Kidney (tissue), 14 donors: ENCODE results near the gene DYDC2. TPM values are rescaled to one million over a fixed set of nuclear protein-coding genes. Genes with fewer than 3 reads are reported as not detected.

ENCODE experiments used
- DNase-seq, 5 donors: peaks; one replicate each; pipeline ENCODE4 v3.0.0-alpha.2; 2013 to 2020
- FAIRE-seq: peaks from 2 replicates; lab custom pipeline; 2012; peaks lifted over from hg19 to GRCh38; lab: Jason Lieb, UNC
- H3K27ac ChIP-seq, 2 donors: one replicate each; pipeline ENCODE4 v1.7.0; 2013; ENCODE audit warnings: low read depth in 2 of 2, low read length in 2 of 2, inconsistent platforms in 1 of 2
- H3K27me3 ChIP-seq: one replicate; pipeline ENCODE4 v1.7.1; 2013; ENCODE audit warnings: low read length, inconsistent platforms; ENCODE audit not compliant: control insufficient read depth, insufficient read depth
- H3K36me3 ChIP-seq, 3 donors: one replicate each; pipeline versions ENCODE4 v1.7.0 to v1.7.1; 2013; ENCODE audit warnings: low read length in 3 of 3, control low read depth in 1 of 3, inconsistent platforms in 1 of 3; ENCODE audit not compliant: insufficient read depth in 3 of 3, control insufficient read depth in 2 of 3
- H3K4me1 ChIP-seq, 3 donors: one replicate each; pipeline versions ENCODE4 v1.7.0 to v1.7.1; 2013; ENCODE audit warnings: low read length in 3 of 3, inconsistent platforms in 1 of 3, low read depth in 1 of 3; ENCODE audit not compliant: control insufficient read depth in 2 of 3, insufficient read depth in 2 of 3
- H3K4me3 ChIP-seq, 3 donors: one replicate each; pipeline versions ENCODE4 v1.7.0 to v1.8.1; 2013; ENCODE audit warnings: low read length in 3 of 3, control low read depth in 1 of 3, inconsistent platforms in 1 of 3
- H3K9ac ChIP-seq, 3 donors: one replicate each; pipeline versions ENCODE4 v1.7.0 to v1.7.1; 2013; ENCODE audit warnings: low read length in 3 of 3, control low read depth in 1 of 3, inconsistent platforms in 1 of 3
- H3K9me3 ChIP-seq, 3 donors: one replicate each; pipeline versions ENCODE4 v1.7.0 to v1.7.1; 2013; ENCODE audit warnings: low read length in 3 of 3, control low read depth in 1 of 3, inconsistent platforms in 1 of 3; ENCODE audit not compliant: control insufficient read depth in 2 of 3, insufficient read depth in 1 of 3
- intact Hi-C: fragments of 100-400 bp; cut with DNase I; formaldehyde crosslinking; loops from one replicate; pipeline ENCODE4 v1.11.1; 2022
- polyA plus RNA-seq: library from polyadenylated mRNA; stranded (reverse); fragments of 350-450 nt; fragmentation: Illumina TruSeq; extraction: RNeasy Lipid Tissue Mini Kit (QIAGEN cat#74804); gene quantifications from one replicate; pipeline ENCODE4 v1.2.3, GENCODE V29; 2014; ENCODE audit warnings: low read depth, low replicate concordance; ENCODE audit not compliant: insufficient read depth
- total RNA-seq: library from RNA; stranded (reverse); fragmentation: NEBNext Ultra II Directional; extraction: Animal tissue kit (Norgen Biotek cat#: 25700); gene quantifications from one replicate; pipeline ENCODE4 v1.2.1, GENCODE V29; 2021
- TF ChIP-seq, protein P1 (sequence below): IDR thresholded peaks from 3 replicates; pipeline ENCODE4 v1.5.1; 2012; ENCODE audit warnings: mild to moderate bottlenecking, moderate library complexity, borderline replicate concordance; ENCODE audit not compliant: insufficient read depth; ENCODE audit errors: extremely low read depth
- donor health status: control.
- donor health status: control.
- donor health status: control.
- donor health status: control.
- donor health status: control.
- donor health status: DM: yes; HTN: yes; CAD: no.
- donor health status: Normal renal cell carcinoma (clear cell type).

The DYDC2 gene
- total and polyA plus RNA-seq, 2 donors from 2014 or later = 0.22 to 0.57 TPM

DNA sequence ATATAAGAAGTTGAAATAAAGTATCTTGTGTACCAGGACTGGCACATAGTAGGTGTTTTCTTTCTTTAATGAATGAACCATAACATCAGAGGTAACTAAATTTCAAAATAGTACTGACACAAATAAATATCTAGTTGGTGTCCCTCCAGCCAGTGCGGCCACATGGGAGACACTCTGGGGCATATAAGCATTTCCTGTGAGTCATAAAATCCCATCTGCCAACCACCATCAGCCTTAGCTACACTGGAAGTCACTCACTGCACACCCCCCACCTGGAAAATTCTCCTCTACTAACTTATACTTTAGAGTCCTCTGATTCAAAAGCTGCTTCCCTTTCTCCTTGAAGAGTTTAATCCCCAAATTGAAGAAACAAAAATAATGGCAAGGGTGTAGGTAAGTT lies 32.5 kb upstream of the DYDC2 start:
- H3K27me3 ChIP-seq = no peaks in the 10 kb centered on the region
- TF ChIP-seq, protein P1, sequence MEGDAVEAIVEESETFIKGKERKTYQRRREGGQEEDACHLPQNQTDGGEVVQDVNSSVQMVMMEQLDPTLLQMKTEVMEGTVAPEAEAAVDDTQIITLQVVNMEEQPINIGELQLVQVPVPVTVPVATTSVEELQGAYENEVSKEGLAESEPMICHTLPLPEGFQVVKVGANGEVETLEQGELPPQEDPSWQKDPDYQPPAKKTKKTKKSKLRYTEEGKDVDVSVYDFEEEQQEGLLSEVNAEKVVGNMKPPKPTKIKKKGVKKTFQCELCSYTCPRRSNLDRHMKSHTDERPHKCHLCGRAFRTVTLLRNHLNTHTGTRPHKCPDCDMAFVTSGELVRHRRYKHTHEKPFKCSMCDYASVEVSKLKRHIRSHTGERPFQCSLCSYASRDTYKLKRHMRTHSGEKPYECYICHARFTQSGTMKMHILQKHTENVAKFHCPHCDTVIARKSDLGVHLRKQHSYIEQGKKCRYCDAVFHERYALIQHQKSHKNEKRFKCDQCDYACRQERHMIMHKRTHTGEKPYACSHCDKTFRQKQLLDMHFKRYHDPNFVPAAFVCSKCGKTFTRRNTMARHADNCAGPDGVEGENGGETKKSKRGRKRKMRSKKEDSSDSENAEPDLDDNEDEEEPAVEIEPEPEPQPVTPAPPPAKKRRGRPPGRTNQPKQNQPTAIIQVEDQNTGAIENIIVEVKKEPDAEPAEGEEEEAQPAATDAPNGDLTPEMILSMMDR = no peak
- no peaks in the 10 kb centered on the region for H3K4me1 ChIP-seq
- no peaks in the 10 kb centered on the region for H3K9me3 ChIP-seq
- H3K4me3 ChIP-seq = no peak overlapping the region
- intact Hi-C loops = no loop called here
- H3K9ac ChIP-seq = no peak overlapping the region
- DNase-seq (no peak), FAIRE-seq (no peak)
- H3K27ac ChIP-seq = no peak overlapping the region
- H3K36me3 ChIP-seq = no peaks in the 10 kb centered on the region

DNA sequence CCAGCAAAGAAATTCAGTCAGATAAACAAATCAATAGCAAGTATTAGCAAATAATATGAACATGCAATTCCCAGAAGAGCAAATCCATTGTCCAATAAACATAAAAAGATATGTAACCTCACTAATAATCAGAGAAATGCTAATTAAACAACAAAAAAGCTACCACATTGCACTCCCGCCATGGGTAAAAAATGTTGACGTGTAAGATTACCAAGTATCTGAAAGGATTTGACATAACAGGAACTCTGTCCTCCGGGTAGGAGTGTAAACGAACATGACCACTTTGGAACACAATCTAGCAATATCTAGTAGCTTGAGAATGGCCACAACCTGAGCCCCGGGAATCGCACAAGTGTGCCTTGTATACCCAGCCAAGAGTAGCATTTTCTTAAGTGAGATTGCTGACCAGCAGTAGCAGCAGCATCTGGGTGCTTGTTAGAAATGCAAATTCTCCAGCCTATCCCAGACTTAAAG lies 31.7 kb upstream of the DYDC2 start:
- no peak overlapping the region for H3K4me3 ChIP-seq
- no peaks in the 10 kb centered on the region for H3K9me3 ChIP-seq
- no peak overlapping the region for H3K27ac ChIP-seq
- FAIRE-seq = no peak
- H3K9ac ChIP-seq = no peak overlapping the region
- DNase-seq = no peak
- TF ChIP-seq, protein P1 = no peak
- H3K36me3 ChIP-seq = no peaks in the 10 kb centered on the region
- no peaks in the 10 kb centered on the region for H3K4me1 ChIP-seq
- no peaks in the 10 kb centered on the region for H3K27me3 ChIP-seq
- intact Hi-C loops = no loop called here

GRCh38 chr10:80333983-80334382 lies 22.6 kb upstream of the DYDC2 start:
- DNase-seq = no peak
- Histone ChIP-seq H3K27me3 (no peaks in the 10 kb centered on the region), H3K36me3 (no peaks in the 10 kb centered on the region), H3K4me1 (no peaks in the 10 kb centered on the region), H3K4me3 (no peak overlapping the region), H3K9me3 (no peaks in the 10 kb centered on the region), H3K9ac (no peak overlapping the region), H3K27ac (no peak overlapping the region)
- TF ChIP-seq, protein P1 = no peak
- intact Hi-C loops = no loop called here
- no peak for FAIRE-seq

DNA sequence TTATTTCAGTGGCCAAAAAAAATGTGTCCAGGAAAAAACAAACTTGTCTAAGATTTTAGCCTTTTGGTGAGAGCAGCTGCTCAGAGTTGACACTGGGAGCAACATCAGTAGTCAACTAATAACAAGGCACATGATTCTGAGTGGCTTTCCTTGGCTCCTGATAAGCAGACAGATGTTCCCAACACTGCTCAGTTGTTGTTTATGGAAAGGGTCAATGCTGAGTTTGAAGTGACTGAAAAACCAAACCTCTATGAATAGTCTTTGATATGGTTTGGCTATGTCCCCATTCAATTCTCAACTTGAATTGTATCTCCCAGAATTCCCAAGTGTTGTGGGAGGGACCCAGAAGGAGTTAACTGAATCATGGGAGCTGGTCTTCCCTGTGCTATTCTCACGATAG lies 12.3 kb upstream of the DYDC2 start:
- no peak for DNase-seq
- H3K4me1 ChIP-seq = no peaks in the 10 kb centered on the region
- no peaks in the 10 kb centered on the region for H3K36me3 ChIP-seq
- H3K9me3 ChIP-seq = no peaks in the 10 kb centered on the region
- TF ChIP-seq, protein P1 = no peak
- intact Hi-C loops = no loop called here
- no peaks in the 10 kb centered on the region for H3K27me3 ChIP-seq
- no peak for FAIRE-seq
- H3K9ac ChIP-seq = no peak overlapping the region
- no peak overlapping the region for H3K27ac ChIP-seq
- no peak overlapping the region for H3K4me3 ChIP-seq
